GM21723 (cell line): ENCODE data around the gene INPP5F.
"Not testable (repeated sequence)": the region's sequence is repeated elsewhere in the genome, so short reads cannot be mapped to it uniquely, and the experiment has no call there.

ENCODE experiments used
- ATAC-seq: cut with Tn5 transposase; IDR thresholded peaks from one replicate; pipeline ENCODE4 v1.9.1; 2021; ENCODE audit warnings: mild to moderate bottlenecking, moderate library complexity; ENCODE audit not compliant: unreplicated experiment

Gene INPP5F

DNA sequence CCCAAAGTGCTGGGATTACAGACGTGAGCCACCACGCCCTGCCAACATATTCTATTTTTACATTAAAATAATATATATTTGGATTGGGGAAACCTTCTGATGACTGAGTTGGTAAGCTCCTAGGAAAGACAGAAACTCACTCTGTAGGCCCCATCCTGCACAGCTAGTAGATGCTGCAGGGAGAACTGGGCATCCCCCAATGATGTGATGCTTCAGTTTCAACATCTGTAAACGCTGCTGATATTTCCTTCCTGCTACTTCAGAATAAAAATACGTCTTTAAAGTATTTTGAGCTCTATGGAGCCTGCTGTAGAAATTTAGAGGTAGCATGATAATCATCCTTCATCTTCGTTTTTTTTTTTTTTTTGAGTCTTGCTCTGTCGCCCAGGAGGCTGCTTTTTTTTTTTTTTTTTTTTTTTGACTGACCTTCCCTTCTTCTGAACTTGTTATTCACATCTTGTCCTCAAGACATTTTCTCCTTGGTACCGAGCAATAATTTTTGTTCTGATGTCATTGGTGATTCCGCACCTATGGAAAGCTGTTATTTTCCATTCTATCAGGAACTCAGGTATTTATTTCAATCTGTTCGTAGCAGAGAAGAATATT, 21.8 kb upstream of the INPP5F start:
- ATAC-seq: peak; percentile 31

DNA sequence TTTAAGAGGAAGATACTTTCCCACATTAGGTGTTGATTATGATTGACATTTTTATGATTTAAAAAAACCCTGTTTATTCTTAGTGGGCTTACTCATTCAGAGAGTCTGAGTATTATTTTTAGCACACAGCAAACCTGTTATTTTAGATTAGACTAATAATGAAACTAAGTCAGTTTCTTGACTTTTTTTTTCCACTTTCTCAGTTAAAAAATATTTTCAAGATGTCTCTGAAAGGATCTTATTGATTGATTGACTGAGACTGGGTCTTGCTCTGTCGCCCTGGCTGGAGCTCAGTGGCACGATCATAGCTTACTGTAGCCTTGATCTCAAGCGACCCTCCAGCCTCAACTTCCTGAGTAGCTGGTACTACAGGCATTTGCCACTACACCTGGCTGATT, 20.4 kb upstream of the INPP5F start:
- ATAC-seq: peak; percentile 53

- ATAC-seq: no peak
Measured at GRCh38 chr10:119706521-119707278, 19.1 kb upstream of the INPP5F start.

- not testable (repeated sequence) for ATAC-seq
Measured at GRCh38 chr10:119707331-119707730, 18.5 kb upstream of the INPP5F start.

GRCh38 chr10:119710935-119711334, 14.9 kb upstream of the INPP5F start:
- not testable (repeated sequence) for ATAC-seq

DNA sequence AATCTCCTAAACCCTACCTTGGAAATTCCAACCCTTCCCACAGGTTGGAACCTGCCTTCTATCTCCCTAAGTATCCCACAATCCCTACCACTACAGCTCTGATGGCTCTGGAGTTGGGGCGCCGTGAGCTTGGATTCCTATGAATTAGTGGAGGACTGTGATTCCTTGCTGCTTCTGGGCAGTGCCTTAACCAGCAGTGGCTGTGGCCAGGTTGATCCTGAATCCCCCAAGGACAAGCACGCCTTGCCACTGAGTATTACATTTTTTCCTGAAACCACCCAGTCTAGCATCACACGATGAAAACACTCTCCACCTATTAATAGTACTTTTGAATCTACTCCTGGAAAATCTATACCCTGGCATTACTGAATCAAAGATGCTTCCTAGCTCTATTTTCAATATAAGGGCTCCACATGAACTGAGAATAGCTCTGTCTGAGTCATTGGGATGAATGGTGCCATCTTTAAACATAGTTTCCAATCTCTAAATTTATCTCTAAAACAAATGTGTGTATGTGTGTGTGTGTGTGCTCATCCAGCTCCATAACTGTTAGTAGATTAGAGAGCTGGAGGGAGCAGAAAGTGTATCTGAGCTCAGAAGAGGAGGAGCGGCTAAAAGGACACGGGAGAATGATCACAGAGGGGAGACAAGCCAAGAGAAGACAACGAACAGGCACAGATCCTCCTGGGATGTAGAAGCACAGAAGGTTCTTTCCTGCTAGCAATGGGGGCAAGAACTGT, 11.9 kb upstream of the INPP5F start:
- ATAC-seq: no peak

GRCh38 chr10:119714484-119714816, 11.4 kb upstream of the INPP5F start:
- no peak for ATAC-seq

GRCh38 chr10:119715628-119716505, 10.0 kb upstream of the INPP5F start:
- ATAC-seq: no peak

- no peak for ATAC-seq
Measured at GRCh38 chr10:119723161-119723560, 2.7 kb upstream of the INPP5F start.

GRCh38 chr10:119723624-119724023, 2.2 kb upstream of the INPP5F start:
- ATAC-seq: no peak

DNA sequence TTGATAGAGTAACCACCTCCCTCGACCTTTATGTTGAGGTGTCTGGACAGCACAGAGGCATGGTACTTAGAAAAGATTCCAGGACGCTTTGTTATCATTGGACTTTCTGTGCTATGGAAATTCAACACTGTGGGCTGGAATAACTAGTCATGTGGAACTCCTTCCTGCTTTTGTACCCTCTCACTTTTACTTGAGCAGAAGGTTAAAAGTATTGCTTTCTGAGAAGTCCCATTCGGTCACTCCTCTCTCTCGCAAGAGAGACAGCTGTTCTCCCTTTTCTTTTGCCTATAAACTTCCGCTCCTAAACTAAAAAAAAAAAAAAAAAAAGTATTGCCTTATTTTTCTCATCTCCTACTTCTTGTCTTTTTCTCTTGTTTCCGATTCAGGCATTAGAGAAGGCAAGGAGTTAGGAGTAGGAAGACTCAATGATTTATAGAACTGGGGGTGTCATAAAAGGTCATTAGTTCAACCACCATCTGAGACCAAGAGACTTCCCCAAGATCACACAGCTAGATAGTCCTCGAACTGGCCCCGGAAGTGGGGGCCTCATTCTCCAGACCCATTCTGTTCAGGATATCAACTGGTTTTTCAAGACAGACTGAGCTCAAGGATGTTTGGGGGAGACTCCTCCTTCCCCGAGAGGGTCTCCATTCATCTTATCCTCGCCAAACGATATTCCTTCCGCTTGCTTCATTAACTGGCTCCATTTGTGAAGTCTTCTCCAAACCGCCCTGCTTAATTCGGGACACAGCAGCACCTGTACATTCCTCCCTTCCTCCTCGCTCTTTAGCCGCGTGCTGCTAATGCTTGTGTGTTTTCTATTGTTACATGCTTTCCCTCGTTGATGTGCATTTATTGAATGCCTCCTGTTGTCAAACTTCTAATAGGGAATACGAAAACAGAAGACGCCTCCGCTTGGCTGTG, 995 bp upstream of the INPP5F start:
- peak; percentile 17 for ATAC-seq

DNA sequence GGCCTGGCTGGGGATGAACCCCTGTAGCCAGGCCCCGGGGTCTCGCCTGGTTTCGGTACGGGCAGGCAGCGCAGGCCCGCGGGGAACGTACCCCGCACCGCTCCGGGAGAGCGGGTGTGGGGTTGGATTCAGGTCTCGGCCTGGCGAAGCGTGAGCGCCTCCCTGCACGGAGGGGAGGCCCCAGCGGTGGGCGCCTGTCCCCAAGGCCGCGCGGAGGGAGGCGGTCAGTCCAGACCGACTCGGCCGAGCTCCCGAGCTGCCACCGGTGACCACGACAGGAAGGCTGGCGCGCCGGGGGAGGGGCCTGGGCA, 378 bp upstream of the INPP5F start:
- no peak for ATAC-seq

DNA sequence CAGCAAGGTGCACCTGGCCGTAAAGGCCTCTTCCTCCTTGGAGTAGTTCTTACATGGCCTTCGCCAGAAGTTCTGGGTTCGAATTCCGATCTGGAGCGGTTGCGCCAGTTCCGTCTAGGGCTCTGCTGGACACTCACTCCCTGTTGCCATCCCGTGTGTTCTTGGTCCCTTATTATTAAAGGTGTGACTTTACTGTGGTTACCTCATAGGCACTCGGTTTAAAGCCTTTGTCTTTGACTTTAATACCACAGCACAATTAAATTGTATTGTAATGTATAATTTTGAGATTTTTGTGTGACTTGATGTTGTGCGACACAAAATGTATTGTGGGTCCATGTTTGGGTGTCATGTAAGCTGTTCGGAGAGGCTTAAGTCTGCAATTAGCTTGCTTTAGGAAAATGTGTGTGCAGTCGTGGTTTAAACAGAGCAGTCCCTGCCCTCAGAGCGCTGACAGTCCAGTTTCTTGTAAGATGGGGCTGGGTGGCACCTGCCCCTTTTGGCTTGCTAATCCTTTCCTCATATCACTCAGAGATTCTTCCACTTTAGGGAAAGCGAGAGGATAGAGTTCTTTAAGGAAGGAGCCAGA, 919 bp downstream of the INPP5F start:
- no peak for ATAC-seq

DNA sequence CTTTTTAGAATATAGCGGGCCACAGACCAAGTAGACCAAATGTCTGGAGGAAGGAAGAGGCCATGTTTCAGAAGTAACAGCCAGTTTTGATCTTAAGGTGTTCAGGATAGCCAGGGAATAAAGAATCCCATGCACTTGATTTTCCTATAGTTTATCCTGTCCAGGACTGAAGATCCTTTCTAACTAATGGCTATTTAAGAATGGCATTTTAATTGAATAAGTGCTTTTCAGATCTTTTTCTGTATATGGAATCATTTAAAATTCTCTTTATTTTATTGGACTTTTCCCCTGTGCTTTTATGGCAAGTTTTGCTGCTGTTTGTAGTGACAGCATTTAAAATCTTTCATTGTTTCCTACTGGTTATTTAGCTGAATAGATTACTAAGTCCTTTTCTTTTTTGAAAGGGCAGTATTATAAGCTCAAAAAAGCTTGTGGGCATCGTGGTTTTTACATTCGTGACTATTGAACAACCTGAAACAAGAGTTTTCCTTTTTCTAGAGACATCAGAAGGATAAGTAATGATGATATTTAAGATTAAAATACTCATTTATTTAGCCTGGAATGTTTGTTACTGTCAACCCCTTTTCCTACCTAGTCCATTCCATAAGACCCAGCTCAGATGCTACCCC, 2.4 kb downstream of the INPP5F start:
- no peak for ATAC-seq

DNA sequence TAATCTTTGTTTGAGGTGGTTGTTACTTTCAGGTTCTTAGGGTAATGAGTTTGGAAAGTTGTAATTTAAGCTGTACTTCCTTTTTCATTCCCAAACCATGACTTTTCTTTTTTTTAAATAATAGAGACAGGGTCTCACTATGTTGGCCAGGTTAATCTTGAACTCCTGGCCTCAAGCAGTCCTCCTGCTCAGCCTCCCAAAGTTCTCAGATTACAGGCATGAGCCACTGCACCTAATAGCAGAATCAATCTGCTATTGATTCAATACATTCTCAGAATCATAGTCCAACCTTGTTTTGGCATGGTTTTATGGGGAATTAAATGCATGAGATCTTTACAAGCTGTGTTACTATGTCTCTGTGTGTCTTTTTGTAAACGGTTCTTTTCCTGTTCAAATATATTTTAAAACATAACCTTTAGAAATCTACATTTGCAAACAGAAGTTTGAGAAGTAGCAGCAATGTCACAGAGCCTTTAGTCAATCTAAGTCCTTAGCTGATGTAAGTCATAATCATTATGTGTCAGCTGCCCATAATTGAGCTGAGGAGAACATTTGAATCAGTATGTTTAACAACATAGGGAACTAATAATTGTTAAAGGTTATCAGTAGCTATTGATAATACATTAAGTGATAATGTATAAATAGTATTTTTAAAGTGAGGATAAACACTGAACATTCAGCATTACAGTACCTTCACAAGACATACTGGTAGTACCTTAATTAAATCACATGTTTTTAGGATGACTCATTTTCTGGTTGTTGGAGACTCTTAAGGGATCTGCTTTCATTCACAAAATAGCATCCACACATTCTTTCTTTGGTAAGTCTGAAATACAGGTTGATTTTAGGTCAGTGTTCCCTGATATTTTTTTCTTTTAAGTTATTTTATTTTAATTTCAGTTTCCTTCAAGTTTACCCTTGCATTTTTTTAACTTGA, 8.8 kb downstream of the INPP5F start:
- no peak for ATAC-seq

GRCh38 chr10:119735451-119735850, 9.6 kb downstream of the INPP5F start:
- no peak for ATAC-seq

GRCh38 chr10:119736220-119736619, 10.4 kb downstream of the INPP5F start:
- no peak for ATAC-seq

DNA sequence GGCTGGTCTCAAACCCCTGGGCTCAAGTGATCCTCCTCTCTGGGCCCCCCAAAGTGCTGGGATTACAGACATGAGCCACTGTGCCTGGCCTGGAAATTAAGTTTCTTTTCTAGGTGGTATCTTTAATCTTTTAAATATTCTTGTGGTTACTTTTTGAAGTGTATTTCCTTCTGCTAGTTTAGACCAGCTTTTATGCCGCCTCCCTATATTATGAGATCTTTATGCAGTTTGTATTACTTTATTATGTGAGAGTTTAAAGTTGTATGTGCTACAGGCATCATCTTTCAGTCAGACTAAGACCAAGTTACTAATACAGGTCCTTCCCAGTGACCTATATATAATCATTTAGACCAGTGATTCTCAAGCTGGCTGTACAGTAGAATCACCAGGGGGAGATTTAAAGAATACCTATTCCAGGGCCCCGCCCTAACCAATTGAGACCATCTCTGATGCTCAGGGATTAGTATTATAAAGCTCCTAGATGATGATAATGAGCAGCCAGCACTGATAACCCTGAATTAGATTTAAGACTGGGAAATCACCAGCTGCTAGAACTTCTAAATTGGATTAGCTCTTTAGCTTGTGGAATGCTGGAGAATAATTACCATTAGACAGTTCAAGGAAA, 11.3 kb downstream of the INPP5F start:
- ATAC-seq: no peak
